Fibroblast of lung (primary cell): Measurements from ENCODE around the gene HDAC2. TPM values are rescaled to one million over a fixed set of nuclear protein-coding genes. Genes with fewer than 3 reads are reported as not detected.

Source experiments
- DNase-seq, 2 donors: peaks; one replicate each; pipeline versions ENCODE4 v3.0.0 to v3.0.0-alpha.2; 2010; ENCODE audit warnings: low read depth in 2 of 2
- H2AFZ ChIP-seq: 2 replicates; pipeline ENCODE4 v1.5.1; 2012; ENCODE audit warnings: low read length, control low read depth, inconsistent platforms
- H3K27ac ChIP-seq: 2 replicates; pipeline ENCODE4 v1.5.1; 2011; ENCODE audit warnings: low read length, control low read depth; ENCODE audit not compliant: insufficient read depth
- H3K27me3 ChIP-seq: 2 replicates; pipeline ENCODE4 v1.5.1; 2011; ENCODE audit warnings: mild to moderate bottlenecking, low read length; ENCODE audit not compliant: control insufficient read depth, insufficient read depth
- H3K36me3 ChIP-seq: 2 replicates; pipeline ENCODE4 v1.5.1; 2011; ENCODE audit warnings: low read length; ENCODE audit not compliant: control insufficient read depth, insufficient read depth
- H3K4me1 ChIP-seq: 2 replicates; pipeline ENCODE4 v1.5.1; 2011; ENCODE audit warnings: low read length; ENCODE audit not compliant: control insufficient read depth, insufficient read depth; ENCODE audit errors: extremely low read depth
- H3K4me2 ChIP-seq: 2 replicates; pipeline ENCODE4 v1.5.1; 2011; ENCODE audit warnings: low read length, control low read depth; ENCODE audit not compliant: insufficient read depth; ENCODE audit errors: extremely low read depth
- H3K4me3 ChIP-seq, 4 experiments: fragments of 200-600 bp in 1 of 4; sonication (generic) in 1 of 4; replicated peaks in 1 of 4; 2 replicates each; pipeline ENCODE4 v1.5.1; 2011 to 2016; ENCODE audit warnings: low read length in 4 of 4, low read depth in 3 of 4, mild to moderate bottlenecking in 3 of 4, control low read depth in 2 of 4, inconsistent platforms in 1 of 4, mixed read lengths in 1 of 4; ENCODE audit not compliant: insufficient read depth in 1 of 4; ENCODE audit errors: control extremely low read depth in 1 of 4
- H3K79me2 ChIP-seq: 2 replicates; pipeline ENCODE4 v1.5.1; 2012; ENCODE audit warnings: mild to moderate bottlenecking, low read length, inconsistent platforms; ENCODE audit not compliant: control insufficient read depth, insufficient read depth
- H3K9ac ChIP-seq: 2 replicates; pipeline ENCODE4 v1.5.1; 2011; ENCODE audit warnings: mild to moderate bottlenecking, low read length, control low read depth; ENCODE audit not compliant: insufficient read depth
- H3K9me3 ChIP-seq: 2 replicates; pipeline ENCODE4 v1.5.1; 2012; ENCODE audit warnings: low read depth, low read length; ENCODE audit not compliant: control insufficient read depth, insufficient read depth
- H4K20me1 ChIP-seq: 2 replicates; pipeline ENCODE4 v1.5.1; 2011; ENCODE audit warnings: low read length; ENCODE audit not compliant: control insufficient read depth, insufficient read depth; ENCODE audit errors: extremely low read depth
- CTCF ChIP-seq, 2 donors: IDR thresholded peaks in 1 of 2; conservative IDR thresholded peaks in 1 of 2; 1 replicate in 1 of 2; 2 replicates in 1 of 2; pipeline ENCODE4 v1.5.1; 2011 to 2012; ENCODE audit warnings: low read length in 2 of 2, control low read depth in 1 of 2, inconsistent platforms in 1 of 2, low read depth in 1 of 2, mild to moderate bottlenecking in 1 of 2
- EZH2 ChIP-seq: IDR thresholded peaks from 2 replicates; pipeline ENCODE4 v1.5.1; 2012; ENCODE audit warnings: low read length, control low read depth, mild to moderate bottlenecking; ENCODE audit errors: missing control alignments
- polyA plus RNA-seq, 2 donors: library from polyadenylated mRNA; depleted of rRNA in 1 of 2; stranded (reverse) in 1 of 2; unstranded in 1 of 2; fragments of >200 nt; gene quantifications; 2 replicates each; pipeline ENCODE4 v1.2.1, GENCODE V29; 2011 to 2012; ENCODE audit warnings: missing spikeins in 1 of 2
- total RNA-seq: library from RNA; depleted of rRNA; stranded (reverse); fragments of >200 nt; gene quantifications from 2 replicates; pipeline ENCODE4 v1.2.1, GENCODE V29; 2014

HDAC2 gene
- total and polyA plus RNA-seq, 2 donors (not counting 1 experiment from before 2014, with no cell fraction given) = 64.9 to 155 TPM

- DNase-seq = peak; percentile 12 to 76
- no peak for TF ChIP-seq EZH2
- Histone ChIP-seq H3K4me3 (no peak overlapping the region), H2AFZ (no peak overlapping the region), H3K27me3 (no peaks in the 10 kb centered on the region), H3K79me2 (no peaks in the 10 kb centered on the region), H3K36me3 (no peaks in the 10 kb centered on the region), H3K27ac (no peak overlapping the region), H4K20me1 (no peaks in the 10 kb centered on the region), H3K9ac (no peak overlapping the region), H3K9me3 (no peaks in the 10 kb centered on the region), H3K4me1 (peaks cover 4% of the 10 kb centered on the region), H3K4me2 (no peak overlapping the region)
These were observed 69.5 kb downstream of the HDAC2 start for GRCh38 chr6:113901482-113901881.

DNA sequence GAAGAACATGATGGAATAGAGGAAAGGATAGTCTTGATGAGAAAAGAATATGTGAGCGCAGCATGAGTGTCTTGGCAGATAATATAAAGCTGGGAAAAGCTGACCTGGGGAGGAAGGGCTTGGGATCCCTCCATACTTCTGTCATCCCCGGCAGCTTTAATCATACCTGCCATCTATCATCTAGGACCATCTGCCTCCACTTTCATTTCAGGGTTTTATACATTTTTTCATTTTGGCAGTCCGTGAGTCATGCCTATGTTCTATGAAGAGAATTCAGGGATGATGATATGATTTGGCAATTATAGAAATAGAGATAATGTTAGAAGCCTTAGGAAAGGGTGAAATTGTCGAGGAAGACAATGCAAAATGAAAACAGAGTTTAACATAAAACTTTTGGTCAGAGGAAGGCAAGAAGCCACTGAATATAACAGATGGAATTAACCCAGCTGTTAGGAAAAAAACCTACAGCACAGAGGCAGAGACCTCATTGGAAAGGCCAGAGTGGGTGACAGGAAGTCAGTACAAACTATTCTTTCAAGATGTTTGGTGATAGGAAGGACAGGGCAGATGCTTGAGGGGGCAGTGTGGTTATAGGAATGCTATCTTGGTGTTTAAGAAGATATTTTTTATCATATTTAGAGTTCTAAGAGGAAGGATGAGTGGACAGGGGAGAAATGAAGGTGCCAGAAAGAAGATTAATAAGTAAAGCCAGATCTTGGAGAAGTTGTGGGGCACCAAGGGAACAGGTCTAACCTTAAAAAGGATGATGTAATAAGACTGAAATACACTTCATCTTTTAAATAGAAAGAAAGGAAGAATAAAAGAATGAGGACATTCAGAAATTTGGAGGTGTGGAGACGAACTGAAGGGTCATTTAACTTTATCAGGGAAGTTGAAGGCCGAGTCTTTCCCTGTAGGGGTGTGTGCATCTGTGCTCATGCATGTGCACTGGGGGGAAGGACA, 76.0 kb downstream of the HDAC2 start:
- Histone ChIP-seq H3K9ac (no peak overlapping the region), H3K4me3 (no peak overlapping the region), H3K79me2 (no peaks in the 10 kb centered on the region), H3K27me3 (no peaks in the 10 kb centered on the region), H3K36me3 (no peaks in the 10 kb centered on the region), H3K9me3 (no peaks in the 10 kb centered on the region), H3K27ac (no peak overlapping the region), H2AFZ (no peak overlapping the region), H4K20me1 (no peaks in the 10 kb centered on the region), H3K4me2 (no peak overlapping the region), H3K4me1 (no peaks in the 10 kb centered on the region)
- TF ChIP-seq EZH2 = no peak
- no peak for TF ChIP-seq CTCF (conservative IDR thresholded peaks at IDR 0.05 in 1 of 2, IDR thresholded peaks at IDR 0.05 in 1 of 2; ENCODE audit: low read depth in 1 of 2, low read length in 2 of 2)
- DNase-seq = peak in 1 of 2 donors; percentile 67

- no peak overlapping the region for H3K27ac ChIP-seq
- no peak overlapping the region for H3K9ac ChIP-seq
- no peak overlapping the region for H3K4me2 ChIP-seq
- no peak for TF ChIP-seq EZH2
- TF ChIP-seq CTCF (conservative IDR thresholded peaks at IDR 0.05 in 1 of 2, IDR thresholded peaks at IDR 0.05 in 1 of 2; ENCODE audit: low read depth in 1 of 2, low read length in 2 of 2) = no peak
- H3K4me3 ChIP-seq = no peak overlapping the region
- no peaks in the 10 kb centered on the region for H3K36me3 ChIP-seq
- peak; percentile 30 to 63 for DNase-seq
- H3K4me1 ChIP-seq = no peaks in the 10 kb centered on the region
- no peaks in the 10 kb centered on the region for H4K20me1 ChIP-seq
- H3K79me2 ChIP-seq = no peaks in the 10 kb centered on the region
- no peak overlapping the region for H2AFZ ChIP-seq
- no peaks in the 10 kb centered on the region for H3K9me3 ChIP-seq
- no peaks in the 10 kb centered on the region for H3K27me3 ChIP-seq
These were observed 77.1 kb downstream of the HDAC2 start for GRCh38 chr6:113893866-113894265.
